Myometrial cell (primary cell): Measurements from ENCODE around the gene ARHGAP10. TPM values are rescaled to one million over a fixed set of nuclear protein-coding genes. Genes with fewer than 3 reads are reported as not detected.

Experiments
- total RNA-seq: library from RNA; depleted of rRNA; stranded (reverse); fragments of >200 nt; gene quantifications from 2 replicates; pipeline ENCODE4 v1.2.3, GENCODE V29; 2015

The ARHGAP10 gene
- 26.2 and 32.9 TPM in 2 replicates for total RNA-seq

GRCh38 chr4:147731580-147732517 lies at the start of gene ARHGAP10:
Gene ARHGAP10 (plus strand): TSS chr4:147732088. CDS start chr4:147732302, 214 bp downstream.

GRCh38 chr4:147683717-147684700 lies 47.9 kb upstream of the ARHGAP10 start, which contains the start of gene PRMT9:
Gene PRMT9 (minus strand): TSS chr4:147684163. CDS start chr4:147683987, 176 bp downstream.

Other genes starting within 250 kb of the ARHGAP10 start
- 28.3 and 30.5 TPM in 2 replicates for gene TMEM184C, start 114.7 kb upstream of the ARHGAP10 start, total RNA-seq
- 10.5 and 12.1 TPM in 2 replicates for gene PRMT9, start 47.9 kb upstream of the ARHGAP10 start, total RNA-seq